H1 (cell line): ENCODE data around the gene MTPN. TPM values are rescaled to one million over a fixed set of nuclear protein-coding genes. Genes with fewer than 3 reads are reported as not detected.

Source experiments
- CTCF ChIA-PET: fragments of 300-600 bp; sonication (Branson Sonifier 250); formaldehyde crosslinking; loops from one replicate; lab custom pipeline; 2021; ENCODE audit not compliant: partially characterized antibody; lab: Charles Lee
- POLR2A ChIA-PET: fragments of 300-600 bp; sonication (Branson Sonifier 250); formaldehyde crosslinking; loops from one replicate; lab custom pipeline; 2021; ENCODE audit warnings: inconsistent platforms; ENCODE audit not compliant: partially characterized antibody; lab: Charles Lee
- DNase-seq, 2 experiments: peaks; one replicate each; pipeline versions ENCODE4 v3.0.0 to v3.0.0-alpha.2; 2010 to 2022; ENCODE audit warnings: low spot score in 2 of 2, low read depth in 1 of 2, mixed read lengths in 1 of 2
- FAIRE-seq: peaks from 2 replicates; lab custom pipeline; 2011; peaks lifted over from hg19 to GRCh38; lab: Jason Lieb, UNC
- H2AFZ ChIP-seq: 2 replicates; pipeline ENCODE4 v1.8.1; 2012; ENCODE audit warnings: low read length, inconsistent platforms
- H2AK5ac ChIP-seq: 2 replicates; pipeline ENCODE4 v1.6.1; 2013; ENCODE audit warnings: low read depth, low read length
- H2BK120ac ChIP-seq: replicated peaks from 2 replicates; pipeline ENCODE3; 2013; ENCODE audit warnings: low read depth, low read length, inconsistent platforms
- H2BK12ac ChIP-seq: 2 replicates; pipeline ENCODE4 v1.6.1; 2013; ENCODE audit warnings: low read depth, low read length
- H2BK15ac ChIP-seq: 2 replicates; pipeline ENCODE4 v1.6.1; 2013; ENCODE audit warnings: low read length
- H2BK20ac ChIP-seq: 2 replicates; pipeline ENCODE4 v1.6.1; 2013; ENCODE audit warnings: low read length
- H2BK5ac ChIP-seq: 2 replicates; pipeline ENCODE4 v1.6.1; 2013; ENCODE audit warnings: low read depth, low read length
- H3K14ac ChIP-seq: 2 replicates; pipeline ENCODE4 v1.6.1; 2013; ENCODE audit warnings: inconsistent platforms; ENCODE audit not compliant: insufficient read length
- H3K18ac ChIP-seq: 2 replicates; pipeline ENCODE4 v1.6.1; 2013; ENCODE audit warnings: low read length; ENCODE audit errors: extremely low read depth
- H3K23ac ChIP-seq: 2 replicates; pipeline ENCODE4 v1.6.1; 2013; ENCODE audit warnings: inconsistent platforms; ENCODE audit not compliant: insufficient read length
- H3K23me2 ChIP-seq: 2 replicates; pipeline ENCODE4 v1.6.1; 2013; ENCODE audit warnings: low read depth, low read length
- H3K27ac ChIP-seq: 2 replicates; pipeline ENCODE4 v1.6.1; 2011; ENCODE audit warnings: low read depth, low read length, inconsistent platforms
- H3K27me3 ChIP-seq, 4 experiments: replicated peaks in 1 of 4; 1 replicate in 1 of 4; 2 replicates in 3 of 4; pipeline versions ENCODE4 v1.6.1 to v1.8.1; 2011 to 2013; ENCODE audit warnings: low read length in 3 of 4, mild to moderate bottlenecking in 3 of 4, inconsistent platforms in 2 of 4, mixed read lengths in 2 of 4, moderate library complexity in 1 of 4; ENCODE audit not compliant: control insufficient read depth in 3 of 4, insufficient read depth in 3 of 4; ENCODE audit errors: extremely low read depth in 1 of 4
- H3K36me3 ChIP-seq, 4 experiments: 2 replicates each; pipeline versions ENCODE4 v1.6.1 to v1.8.1; 2011 to 2013; ENCODE audit warnings: mild to moderate bottlenecking in 4 of 4, low read length in 3 of 4, moderate library complexity in 2 of 4, control low read depth in 1 of 4, inconsistent platforms in 1 of 4; ENCODE audit not compliant: insufficient read depth in 4 of 4, control insufficient read depth in 2 of 4
- H3K4ac ChIP-seq: replicated peaks from 2 replicates; pipeline ENCODE3; 2013; ENCODE audit warnings: low read length, low read depth, mixed read lengths, inconsistent platforms; ENCODE audit not compliant: insufficient read length
- H3K4me1 ChIP-seq, 4 experiments: replicated peaks in 1 of 4; 1 replicate in 1 of 4; 2 replicates in 3 of 4; pipeline versions ENCODE4 v1.6.1 to v1.8.1; 2011 to 2013; ENCODE audit warnings: low read length in 3 of 4, inconsistent platforms in 2 of 4, mixed read lengths in 1 of 4; ENCODE audit not compliant: insufficient read depth in 4 of 4, control insufficient read depth in 3 of 4
- H3K4me2 ChIP-seq, 2 experiments: 2 replicates each; pipeline versions ENCODE4 v1.6.1 to v1.8.1; 2011 to 2013; ENCODE audit warnings: low read depth in 2 of 2, low read length in 2 of 2, control low read depth in 1 of 2, inconsistent platforms in 1 of 2, mild to moderate bottlenecking in 1 of 2; ENCODE audit not compliant: insufficient read depth in 1 of 2
- H3K4me3 ChIP-seq, 4 experiments: fragments of 200-600, 300-600 bp in 1 of 4; sonication (generic), shearing (Covaris generic), sonication (Bioruptor Twin) in 1 of 4; 2 replicates each; pipeline versions ENCODE4 v1.5.1 to v1.8.1; 2011 to 2016; ENCODE audit warnings: low read length in 4 of 4, low read depth in 3 of 4, control low read depth in 2 of 4, inconsistent platforms in 2 of 4, mild to moderate bottlenecking in 2 of 4, mixed read lengths in 1 of 4, moderate library complexity in 1 of 4; ENCODE audit not compliant: insufficient read depth in 2 of 4; ENCODE audit errors: extremely low read depth in 1 of 4
- H3K56ac ChIP-seq: replicated peaks from 2 replicates; pipeline ENCODE3; 2013; ENCODE audit warnings: low read depth, mild to moderate bottlenecking, mixed read lengths, low read length, inconsistent platforms; ENCODE audit not compliant: insufficient read length
- H3K79me1 ChIP-seq: 2 replicates; pipeline ENCODE4 v1.6.1; 2013; ENCODE audit warnings: low read depth, low read length, control low read depth
- H3K79me2 ChIP-seq, 2 experiments: 2 replicates each; pipeline versions ENCODE4 v1.6.1 to v1.8.1; 2012 to 2013; ENCODE audit warnings: low read length in 2 of 2, mild to moderate bottlenecking in 2 of 2, inconsistent platforms in 1 of 2; ENCODE audit not compliant: insufficient read depth in 2 of 2, control insufficient read depth in 1 of 2
- H3K9ac ChIP-seq, 4 experiments: replicated peaks in 1 of 4; 1 replicate in 1 of 4; 2 replicates in 3 of 4; pipeline versions ENCODE4 v1.6.1 to v1.8.1; 2011 to 2013; ENCODE audit warnings: low read depth in 3 of 4, low read length in 3 of 4, control low read depth in 2 of 4, mild to moderate bottlenecking in 2 of 4, moderate library complexity in 2 of 4, inconsistent platforms in 1 of 4; ENCODE audit errors: extremely low read depth in 1 of 4
- H3K9me3 ChIP-seq, 2 experiments: 2 replicates each; pipeline versions ENCODE4 v1.6.1 to v1.8.1; 2012 to 2013; ENCODE audit warnings: mild to moderate bottlenecking in 2 of 2, moderate library complexity in 2 of 2, control low read depth in 1 of 2, inconsistent platforms in 1 of 2, low read depth in 1 of 2, low read length in 1 of 2, mixed read lengths in 1 of 2; ENCODE audit not compliant: insufficient read depth in 2 of 2
- H4K20me1 ChIP-seq, 2 experiments: replicated peaks in 1 of 2; 2 replicates each; pipeline versions ENCODE3 to v1.8.1; 2011 to 2013; ENCODE audit warnings: inconsistent platforms in 2 of 2, low read length in 2 of 2, mild to moderate bottlenecking in 1 of 2; ENCODE audit not compliant: insufficient read depth in 2 of 2, control insufficient read depth in 1 of 2
- H4K5ac ChIP-seq: 2 replicates; pipeline ENCODE4 v1.6.1; 2013; ENCODE audit warnings: low read length, low read depth, mixed read lengths, inconsistent platforms; ENCODE audit not compliant: insufficient read length
- H4K8ac ChIP-seq: 2 replicates; pipeline ENCODE4 v1.8.0; 2013; ENCODE audit warnings: mild to moderate bottlenecking, moderate library complexity, low read length, inconsistent platforms; ENCODE audit not compliant: insufficient read depth; ENCODE audit errors: extremely low read depth
- H4K91ac ChIP-seq: replicated peaks from 2 replicates; pipeline ENCODE3; 2013; ENCODE audit warnings: low read length, mixed read lengths, inconsistent platforms; ENCODE audit not compliant: insufficient read length
- EZH2 ChIP-seq: fragments of 200-600 bp; sonication (generic); IDR thresholded peaks from 2 replicates; pipeline ENCODE4 v1.7.1; 2012; ENCODE audit warnings: low read depth, mild to moderate bottlenecking, moderate library complexity, low read length, inconsistent platforms; ENCODE audit not compliant: severe bottlenecking
- KDM5A ChIP-seq: fragments of 200-600 bp; IDR thresholded peaks from 2 replicates; pipeline ENCODE4 v1.7.1; 2012; ENCODE audit warnings: mild to moderate bottlenecking, low read length, inconsistent platforms, mixed read lengths
- WGBS, 2 experiments: shearing (Covaris generic) in 1 of 2; methylation state at CpG; one replicate each; pipeline versions ENCODE4 v1.1.6 to v1.1.7; 2013 to 2015; ENCODE audit warnings: low lambda C conversion rate in 2 of 2, mixed read lengths in 2 of 2, inconsistent platforms in 1 of 2, low coverage in 1 of 2, missing lambda C conversion rate in 1 of 2; ENCODE audit not compliant: insufficient replicate concordance in 2 of 2, insufficient coverage in 1 of 2, insufficient read length in 1 of 2; ENCODE audit errors: extremely low coverage in 1 of 2, missing lambda C conversion rate in 1 of 2; 5-methylcytosine and 5-hydroxymethylcytosine counted together
- polyA plus RNA-seq, 7 experiments: library from polyadenylated mRNA; depleted of rRNA in 3 of 7; stranded (reverse) in 5 of 7; unstranded in 2 of 7; fragments of >200 nt in 5 of 7; fragments of 200-250 nt in 2 of 7; gene quantifications; 1 replicate in 5 of 7; 2 replicates in 1 of 7; 4 replicates in 1 of 7; pipeline versions ENCODE4 v1.2.1 to v1.2.3, GENCODE V29; 2011 to 2013; ENCODE audit warnings: missing spikeins in 2 of 7, mixed read lengths in 2 of 7
- total RNA-seq: library from RNA; stranded (reverse); fragmentation: NEBNext Ultra II Directional; extraction: Animal tissue kit (Norgen Biotek cat#: 25700); gene quantifications from 2 replicates; pipeline ENCODE4 v1.2.1, GENCODE V29; 2021

Gene MTPN
- total and polyA plus RNA-seq, 2 of the 8 experiments (the other 6 are each of a cell fraction or from before 2014, with no cell fraction given): 33.0 to 101 TPM

- no peak overlapping the region for H2BK120ac ChIP-seq
- H4K91ac ChIP-seq: peak overlapping the region; percentile 59
- POLR2A ChIA-PET: no interaction called here
- no peak overlapping the region for H3K23ac ChIP-seq
- 19% methylated on average over 10 of the region's 13 CpGs; no CpG with 5 or more reads in 1 of the 2 experiments for WGBS, 2 experiments
- H3K18ac ChIP-seq: peak overlapping the region; percentile 81; the same call in 1 of the 2 replicates
- CTCF ChIA-PET: interaction anchor here (1.6 kb wide), 1 partner anchor 10 kb away, joined by 6 read pairs; no protein-coding TSS in a partner anchor
- H3K23me2 ChIP-seq: peaks cover 2% of the 10 kb centered on the region
- peak overlapping the region; percentile 35; the same call in 1 of the 2 replicates for H3K27ac ChIP-seq
- no peaks in the 10 kb centered on the region for H3K9me3 ChIP-seq
- H3K14ac ChIP-seq: no peak overlapping the region
- TF ChIP-seq EZH2 (no peak), KDM5A (0 out of 2 replicates have a peak, but pooled peaks have one; percentile 40)
- H4K5ac ChIP-seq: no peak overlapping the region
- H3K56ac ChIP-seq: peak overlapping the region; percentile 59
- H3K4ac ChIP-seq: peak overlapping the region; percentile 50
- H3K4me2 ChIP-seq: peak overlapping the region; percentile 64
- H3K9ac ChIP-seq: peak overlapping the region in 3 of 4 experiments; percentile 67 to 85 (median 67); a peak in 6 of 7 replicates
- no peak overlapping the region for H2BK15ac ChIP-seq
- peaks cover 2 to 52% of the 10 kb centered on the region in 2 experiments; a peak in 3 of 4 replicates for H3K79me2 ChIP-seq
- peaks cover 0 to 8% (median 2%) of the 10 kb centered on the region in 4 experiments; a peak in 3 of 7 replicates for H3K4me1 ChIP-seq
- no peak overlapping the region for H2AK5ac ChIP-seq
- H2BK20ac ChIP-seq: no peak overlapping the region
- peak overlapping the region; percentile 88 for H2BK5ac ChIP-seq
- H3K79me1 ChIP-seq: no peaks in the 10 kb centered on the region
- peak overlapping the region; percentile 67; the same call in 1 of the 2 replicates for H2AFZ ChIP-seq
- H3K4me3 ChIP-seq: peak overlapping the region; percentile 81 to 95 (median 87)
- H3K36me3 ChIP-seq: peaks cover 0 to 3% (median 0%) of the 10 kb centered on the region in 4 experiments; a peak in 1 of 8 replicates
- peaks cover 0 to 1% of the 10 kb centered on the region in 2 experiments for H4K20me1 ChIP-seq
- peak in 1 of 2 experiments; percentile 29 for DNase-seq
- H2BK12ac ChIP-seq: no peak overlapping the region; the same call in 1 of the 2 replicates
- peak overlapping the region; percentile 96 for H4K8ac ChIP-seq
- FAIRE-seq: no peak
- no peaks in the 10 kb centered on the region for H3K27me3 ChIP-seq
Measured at GRCh38 chr7:135976312-135977006, 700 bp downstream of the MTPN start.
